ENCODE results near the gene SLC16A12. TPM values are rescaled to one million over a fixed set of nuclear protein-coding genes. Genes with fewer than 3 reads are reported as not detected.

Gene SLC16A12
- total RNA-seq, 1 donor from 2014 or later, result 2.6 TPM

GRCh38 chr10:89478085-89478738 lies 57.2 kb downstream of the SLC16A12 start:
- TF ChIP-seq CTCF (IDR thresholded peaks at IDR 0.05), result peak; percentile 35
- Mint-ChIP-seq H3K9me3 (ENCODE audit: low read depth) (peaks cover 2% of the 10 kb centered on the region), H3K27ac (ENCODE audit: unreplicated experiment) (peak overlapping the region; percentile 86), H3K36me3 (ENCODE audit: low read depth) (no peaks in the 10 kb centered on the region), H3K4me1 (ENCODE audit: low read depth) (peaks cover 76% of the 10 kb centered on the region), H3K4me3 (ENCODE audit: unreplicated experiment) (no peak overlapping the region), H3K27me3 (ENCODE audit: low read depth) (no peaks in the 10 kb centered on the region)
- no peak for DNase-seq (ENCODE audit: low spot score)

- Mint-ChIP-seq H3K9me3 (ENCODE audit: low read depth) (no peaks in the 10 kb centered on the region), H3K4me1 (ENCODE audit: low read depth) (peaks cover 66% of the 10 kb centered on the region), H3K36me3 (ENCODE audit: low read depth) (no peaks in the 10 kb centered on the region), H3K4me3 (ENCODE audit: unreplicated experiment) (no peak overlapping the region), H3K27ac (ENCODE audit: unreplicated experiment) (peak overlapping the region; percentile 92), H3K27me3 (ENCODE audit: low read depth) (no peaks in the 10 kb centered on the region)
- TF ChIP-seq CTCF (IDR thresholded peaks at IDR 0.05), result no peak
- DNase-seq (ENCODE audit: low spot score), result no peak
Measured at GRCh38 chr10:89476150-89476549, 59.2 kb downstream of the SLC16A12 start.

- no peak overlapping the region for H3K4me3 Mint-ChIP-seq (ENCODE audit: unreplicated experiment)
- no peaks in the 10 kb centered on the region for H3K9me3 Mint-ChIP-seq (ENCODE audit: low read depth)
- TF ChIP-seq CTCF (IDR thresholded peaks at IDR 0.05), result no peak
- no peaks in the 10 kb centered on the region for H3K27me3 Mint-ChIP-seq (ENCODE audit: low read depth)
- DNase-seq (ENCODE audit: low spot score), result no peak
- H3K36me3 Mint-ChIP-seq (ENCODE audit: low read depth), result no peaks in the 10 kb centered on the region
- peaks cover 66% of the 10 kb centered on the region for H3K4me1 Mint-ChIP-seq (ENCODE audit: low read depth)
- peak overlapping the region; percentile 92 for H3K27ac Mint-ChIP-seq (ENCODE audit: unreplicated experiment)
Measured at GRCh38 chr10:89475591-89475998, 59.8 kb downstream of the SLC16A12 start.

- DNase-seq (ENCODE audit: low spot score), result no peak
- Mint-ChIP-seq H3K9me3 (ENCODE audit: low read depth) (no peaks in the 10 kb centered on the region), H3K4me1 (ENCODE audit: low read depth) (peaks cover 65% of the 10 kb centered on the region), H3K27ac (ENCODE audit: unreplicated experiment) (peak overlapping the region; percentile 92), H3K4me3 (ENCODE audit: unreplicated experiment) (no peak overlapping the region), H3K36me3 (ENCODE audit: low read depth) (no peaks in the 10 kb centered on the region), H3K27me3 (ENCODE audit: low read depth) (no peaks in the 10 kb centered on the region)
- TF ChIP-seq CTCF (IDR thresholded peaks at IDR 0.05), result no peak
Measured at GRCh38 chr10:89475125-89475524, 60.3 kb downstream of the SLC16A12 start.

GRCh38 chr10:89474452-89474851 lies 60.9 kb downstream of the SLC16A12 start:
- H3K36me3 Mint-ChIP-seq (ENCODE audit: low read depth), result no peaks in the 10 kb centered on the region
- no peaks in the 10 kb centered on the region for H3K27me3 Mint-ChIP-seq (ENCODE audit: low read depth)
- no peak for DNase-seq (ENCODE audit: low spot score)
- TF ChIP-seq CTCF (IDR thresholded peaks at IDR 0.05), result no peak
- peaks cover 62% of the 10 kb centered on the region for H3K4me1 Mint-ChIP-seq (ENCODE audit: low read depth)
- no peaks in the 10 kb centered on the region for H3K9me3 Mint-ChIP-seq (ENCODE audit: low read depth)
- H3K4me3 Mint-ChIP-seq (ENCODE audit: unreplicated experiment), result no peak overlapping the region
- no peak overlapping the region for H3K27ac Mint-ChIP-seq (ENCODE audit: unreplicated experiment)
